ENCODE data around the gene CENPT. TPM values are rescaled to one million over a fixed set of nuclear protein-coding genes. Genes with fewer than 3 reads are reported as not detected.

The CENPT gene
- total RNA-seq, 2 experiments from 2014 or later, result 50.2 to 53.5 TPM

Other genes starting within 250 kb of the CENPT start
- gene CARMIL2, start 202.5 kb downstream of the CENPT start, total RNA-seq, result 100 to 1,000 TPM; 132 to 142 TPM
- 10 to 100 TPM; 43.5 to 44.1 TPM for gene ACD, start 187.4 kb downstream of the CENPT start, total RNA-seq
- 10 to 100 TPM; 12.2 to 14.0 TPM for gene PARD6A, start 186.7 kb downstream of the CENPT start, total RNA-seq
- gene ENKD1, start 180.9 kb downstream of the CENPT start, total RNA-seq, result 1 to 10 TPM; 7.4 to 8.1 TPM
- gene C16orf86, start 180.9 kb downstream of the CENPT start, total RNA-seq, result 1 to 10 TPM; 2.9 to 4.3 TPM
- gene GFOD2, start 128.4 kb downstream of the CENPT start, total RNA-seq, result 10 to 100 TPM; 13.0 to 14.9 TPM
- gene RANBP10, start 41.1 kb downstream of the CENPT start, total RNA-seq, result 10 to 100 TPM; 23.2 to 24.3 TPM
- under 1 TPM; 0.20 to 0.25 TPM for gene TSNAXIP1, start 40.8 kb downstream of the CENPT start, total RNA-seq
- 10 to 100 TPM; 40.6 to 42.3 TPM for gene THAP11, start 5.4 kb downstream of the CENPT start, total RNA-seq
- gene NUTF2, start 760 bp downstream of the CENPT start, total RNA-seq, result 100 to 1,000 TPM in 1 of 2 experiments, 10 to 100 TPM in 1; 96.4 to 101 TPM
- gene EDC4, start 25.4 kb upstream of the CENPT start, total RNA-seq, result 10 to 100 TPM; 98.4 to 99.3 TPM
- 1 to 10 TPM in 1 of 2 experiments, under 1 TPM in 1; 0.76 to 1.3 TPM for gene NRN1L, start 37.2 kb upstream of the CENPT start, total RNA-seq
- 10 to 100 TPM; 19.0 TPM for gene PSKH1, start 45.6 kb upstream of the CENPT start, total RNA-seq
- gene CTRL, start 84.2 kb upstream of the CENPT start, total RNA-seq, result 1 to 10 TPM; 4.5 to 5.0 TPM
- gene PSMB10, start 89.2 kb upstream of the CENPT start, total RNA-seq, result 100 to 1,000 TPM; 236 to 241 TPM
- gene LCAT, start 96.4 kb upstream of the CENPT start, total RNA-seq, result 10 to 100 TPM; 10.7 to 14.8 TPM
- 10 to 100 TPM; 37.9 to 40.0 TPM for gene SLC12A4, start 120.9 kb upstream of the CENPT start, total RNA-seq
- gene DPEP3, start 132.8 kb upstream of the CENPT start, total RNA-seq, result under 1 TPM in 1 of 2 experiments, not detected in 1; 0.20 TPM
- 10 to 100 TPM; 17.5 to 18.1 TPM for gene DPEP2, start 151.8 kb upstream of the CENPT start, total RNA-seq
- not detected for gene DPEP2NB, start 168.2 kb upstream of the CENPT start, total RNA-seq
- gene DDX28, start 175.5 kb upstream of the CENPT start, total RNA-seq, result 10 to 100 TPM; 11.6 to 12.3 TPM
- gene DUS2, start 175.6 kb upstream of the CENPT start, total RNA-seq, result 10 to 100 TPM; 23.8 to 24.4 TPM
- 100 to 1,000 TPM; 208 to 209 TPM for gene NFATC3, start 237.7 kb upstream of the CENPT start, total RNA-seq